GM12878 (cell line): ENCODE measurements around the gene C19orf47. TPM values are rescaled to one million over a fixed set of nuclear protein-coding genes. Genes with fewer than 3 reads are reported as not detected.

Experiments used
- ATAC-seq: fragments of 200-7000 bp; cut with Tn5 transposase; 3 replicates; pipeline ENCODE4 v1.9.1; 2020; ENCODE audit warnings: mild to moderate bottlenecking, moderate library complexity
- BruUV-seq: library from RNA; stranded (reverse); fragments of 400-500 nt; replicated peaks from 2 replicates; lab custom pipeline; 2021; lab: Mats Ljungman, UMichigan
- CTCF ChIA-PET: fragments of 300-600 bp; sonication (Branson Sonifier 250); formaldehyde crosslinking; extraction: SDS; loops from one replicate; lab custom pipeline; 2021; ENCODE audit warnings: inconsistent platforms; lab: Yijun Ruan, JAX
- POLR2A ChIA-PET: fragments of 350-600 bp; formaldehyde crosslinking; extraction: SDS; loops from one replicate; lab custom pipeline; 2021; ENCODE audit warnings: inconsistent platforms; lab: Charles Lee
- RAD21 ChIA-PET: fragments of 300-600 bp; sonication (Branson Sonifier 250); formaldehyde crosslinking; loops from one replicate; lab custom pipeline; 2023; ENCODE audit warnings: antibody characterized with exemption; ENCODE audit not compliant: unreplicated experiment; lab: Charles Lee
- SMC1A ChIA-PET: fragments of 300-600 bp; sonication (Branson Sonifier 250); formaldehyde crosslinking; loops from one replicate; lab custom pipeline; 2023; ENCODE audit not compliant: unreplicated experiment, uncharacterized antibody; lab: Charles Lee
- DNase-seq: peaks from one replicate; pipeline ENCODE4 v3.0.0-alpha.2; 2011; ENCODE audit warnings: low read depth, low spot score
- FAIRE-seq: peaks from 3 replicates; lab custom pipeline; 2011; peaks lifted over from hg19 to GRCh38; lab: Jason Lieb, UNC
- H2AFZ ChIP-seq: 2 replicates; pipeline ENCODE4 v1.6.0; 2011; ENCODE audit warnings: low read depth, low read length, control low read depth; ENCODE audit not compliant: control insufficient read depth
- H3K27ac ChIP-seq: 2 replicates; pipeline ENCODE4 v1.5.1; 2011; ENCODE audit warnings: control low read depth; ENCODE audit not compliant: control insufficient read depth, insufficient read depth
- H3K27me3 ChIP-seq, 2 experiments: replicated peaks in 1 of 2; 2 replicates each; pipeline versions ENCODE4 v1.6.0 to v1.6.1; 2011; ENCODE audit warnings: low read length in 1 of 2; ENCODE audit not compliant: control insufficient read depth in 2 of 2, insufficient read depth in 2 of 2
- H3K36me3 ChIP-seq, 2 experiments: 2 replicates each; pipeline ENCODE4 v1.5.1; 2011; ENCODE audit warnings: low read length in 1 of 2; ENCODE audit not compliant: control insufficient read depth in 2 of 2, insufficient read depth in 2 of 2
- H3K4me1 ChIP-seq: 2 replicates; pipeline ENCODE4 v1.6.1; 2011; ENCODE audit warnings: mild to moderate bottlenecking, low read length, moderate library complexity, mixed read lengths; ENCODE audit not compliant: control insufficient read depth, insufficient read depth
- H3K4me2 ChIP-seq: 2 replicates; pipeline ENCODE4 v1.6.0; 2011; ENCODE audit warnings: control low read depth; ENCODE audit not compliant: control insufficient read depth, insufficient read depth
- H3K4me3 ChIP-seq: fragments of 200-600 bp; sonication (generic); 2 replicates; pipeline ENCODE4 v1.5.1; 2016
- H3K79me2 ChIP-seq: 2 replicates; pipeline ENCODE4 v1.6.0; 2011; ENCODE audit warnings: low read length; ENCODE audit not compliant: control insufficient read depth, insufficient read depth
- H3K9ac ChIP-seq: 2 replicates; pipeline ENCODE4 v1.8.0; 2011; ENCODE audit warnings: low read length, control low read depth, mixed read lengths; ENCODE audit not compliant: control insufficient read depth, insufficient read depth
- H3K9me3 ChIP-seq: replicated peaks from 3 replicates; pipeline ENCODE4 v1.5.1; 2011; ENCODE audit warnings: mild to moderate bottlenecking, low read length; ENCODE audit not compliant: control insufficient read depth, insufficient read depth
- H4K20me1 ChIP-seq: 2 replicates; pipeline ENCODE4 v1.6.0; 2011; ENCODE audit not compliant: control insufficient read depth, insufficient read depth
- CTCF ChIP-seq, 3 experiments: IDR thresholded peaks in 2 of 3; conservative IDR thresholded peaks in 1 of 3; 2 replicates each; pipeline ENCODE4 v1.5.1; 2011; ENCODE audit warnings: low read depth in 3 of 3, low read length in 3 of 3, mild to moderate bottlenecking in 3 of 3, control low read depth in 2 of 3, moderate library complexity in 2 of 3, inconsistent platforms in 1 of 3, mixed read lengths in 1 of 3; ENCODE audit not compliant: control insufficient read depth in 2 of 3, insufficient read depth in 1 of 3; ENCODE audit errors: extremely low read depth in 1 of 3
- IKZF2 ChIP-seq, 2 experiments: fragments of 450-650 bp; IDR thresholded peaks; 2 replicates each; pipeline ENCODE4 v1.6.1; 2017; ENCODE audit warnings: mild to moderate bottlenecking in 2 of 2, moderate library complexity in 2 of 2
- SMARCA5 ChIP-seq: fragments of 450-650 bp; IDR thresholded peaks from 2 replicates; pipeline ENCODE4 v1.6.1; 2017; ENCODE audit warnings: mild to moderate bottlenecking
- WGBS: methylation state at CpG from one replicate; pipeline ENCODE4 v1.1.6; 2016; ENCODE audit warnings: low lambda C conversion rate; ENCODE audit not compliant: insufficient replicate concordance, insufficient coverage; ENCODE audit errors: missing lambda C conversion rate; 5-methylcytosine and 5-hydroxymethylcytosine counted together
- in situ Hi-C: fragments of 300-500 bp; cut with MboI; formaldehyde crosslinking; loops from 9 replicates; pipeline ENCODE4 v1.14.3; 2018; ENCODE audit warnings: mixed read lengths
- intact Hi-C: fragments of 100-400 bp; cut with micrococcal nuclease; formaldehyde crosslinking; loops from one replicate; pipeline ENCODE4 v1.14.2; 2022; ENCODE audit not compliant: unreplicated experiment
- polyA plus RNA-seq, 11 experiments: library from polyadenylated mRNA; depleted of rRNA in 4 of 11; unstranded in 6 of 11; stranded (reverse) in 5 of 11; fragments of >200 nt; fragmentation: Nextera tagmentation in 4 of 11; fragmentation: Illumina TruSeq in 1 of 11; extraction: Ambion mirVana in 4 of 11; extraction: Trizol in 1 of 11; gene quantifications; 1 replicate in 1 of 11; 2 replicates in 10 of 11; pipeline versions ENCODE4 v1.2.1 to v1.2.3, GENCODE V29; 2011 to 2016; ENCODE audit warnings: inconsistent platforms in 2 of 11, missing spikeins in 2 of 11, low read depth in 1 of 11
- total RNA-seq, 4 experiments: library from RNA; depleted of rRNA in 3 of 4; stranded (reverse); fragments of >200 nt in 3 of 4; fragmentation: Illumina TruSeq in 1 of 4; extraction: Trizol in 1 of 4; gene quantifications; 2 replicates each; pipeline versions ENCODE4 v1.2.1 to v1.2.3, GENCODE V29; 2013 to 2021
- TF ChIP-seq, protein P1 (sequence below): fragments of 450-650 bp; IDR thresholded peaks from 2 replicates; pipeline ENCODE4 v1.6.1; 2017; ENCODE audit warnings: borderline replicate concordance

Gene C19orf47
- total and polyA plus RNA-seq, 10 of the 15 experiments (the other 5 are each of a cell fraction or from before 2014, with no cell fraction given): 0.11 to 29.1 (median 20.2) TPM

GRCh38 chr19:40378509-40378908, 30.3 kb upstream of the C19orf47 start:
- 100% methylated on average over 2 of the region's 2 CpGs for WGBS
- POLR2A ChIA-PET: no interaction called here
- H2AFZ ChIP-seq: no peak overlapping the region
- ATAC-seq: peak; percentile 73
- in situ Hi-C loops (no loop called here), intact Hi-C loops (no loop called here)
- H3K79me2 ChIP-seq: no peaks in the 10 kb centered on the region
- no peaks in the 10 kb centered on the region for H3K36me3 ChIP-seq
- no peak for FAIRE-seq
- SMC1A ChIA-PET: no interaction called here
- H3K4me3 ChIP-seq: no peak overlapping the region
- H4K20me1 ChIP-seq: no peaks in the 10 kb centered on the region
- TF ChIP-seq SMARCA5: no peak
- TF ChIP-seq CTCF (IDR thresholded peaks at IDR 0.05 in 2 of 3, conservative IDR thresholded peaks at IDR 0.05 in 1 of 3; ENCODE audit: control insufficient read depth in 2 of 3, extremely low read depth in 1 of 3, insufficient read depth in 1 of 3, low read depth in 3 of 3, low read length in 3 of 3): peak in 1 of 3 experiments; percentile 18; a peak in 2 of 6 replicates
- TF ChIP-seq IKZF2 (IDR thresholded peaks at IDR 0.05): no peak
- TF ChIP-seq, protein P1, sequence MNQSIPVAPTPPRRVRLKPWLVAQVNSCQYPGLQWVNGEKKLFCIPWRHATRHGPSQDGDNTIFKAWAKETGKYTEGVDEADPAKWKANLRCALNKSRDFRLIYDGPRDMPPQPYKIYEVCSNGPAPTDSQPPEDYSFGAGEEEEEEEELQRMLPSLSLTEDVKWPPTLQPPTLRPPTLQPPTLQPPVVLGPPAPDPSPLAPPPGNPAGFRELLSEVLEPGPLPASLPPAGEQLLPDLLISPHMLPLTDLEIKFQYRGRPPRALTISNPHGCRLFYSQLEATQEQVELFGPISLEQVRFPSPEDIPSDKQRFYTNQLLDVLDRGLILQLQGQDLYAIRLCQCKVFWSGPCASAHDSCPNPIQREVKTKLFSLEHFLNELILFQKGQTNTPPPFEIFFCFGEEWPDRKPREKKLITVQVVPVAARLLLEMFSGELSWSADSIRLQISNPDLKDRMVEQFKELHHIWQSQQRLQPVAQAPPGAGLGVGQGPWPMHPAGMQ: no peak
- BruUV-seq: no TSS peak
- H3K9me3 ChIP-seq: no peaks in the 10 kb centered on the region
- no peak overlapping the region for H3K4me2 ChIP-seq
- CTCF ChIA-PET: interaction anchor here (0.6 kb wide), 1 partner anchor 26 kb away, joined by 3 read pairs; no protein-coding TSS in a partner anchor
- no peak for DNase-seq
- no peak overlapping the region for H3K9ac ChIP-seq
- H3K27me3 ChIP-seq: no peaks in the 10 kb centered on the region
- H3K4me1 ChIP-seq: no peaks in the 10 kb centered on the region
- RAD21 ChIA-PET: no interaction called here
- H3K27ac ChIP-seq: no peak overlapping the region
